GM12801 (cell line): ENCODE measurements around the gene SIM1.

Experiments
- TF ChIP-seq, protein P1 (sequence below): IDR thresholded peaks from one replicate; pipeline ENCODE4 v1.5.1; 2011; ENCODE audit warnings: control low read depth; ENCODE audit not compliant: insufficient read length; ENCODE audit errors: extremely low read depth

The SIM1 gene

DNA sequence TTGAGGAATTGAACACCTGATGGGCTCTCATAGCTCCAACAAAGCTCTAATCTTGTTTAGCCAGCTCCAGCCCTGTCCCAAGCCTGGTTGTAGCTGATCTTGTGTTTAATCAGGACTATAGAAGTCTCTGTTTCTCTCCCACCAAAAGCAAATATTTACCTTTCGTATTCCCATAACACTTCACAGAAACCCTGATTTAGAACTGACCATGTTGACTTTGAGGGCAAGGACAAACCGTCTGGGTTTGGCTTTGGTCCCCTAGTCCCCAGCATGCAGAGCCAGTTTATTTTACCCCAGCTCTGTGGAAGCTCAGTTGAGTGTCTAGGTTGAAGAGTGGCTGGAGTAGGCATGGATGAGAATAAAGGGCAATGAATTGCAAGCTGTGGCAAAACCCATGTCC lies 18.0 kb upstream of the SIM1 start:
- TF ChIP-seq, protein P1, sequence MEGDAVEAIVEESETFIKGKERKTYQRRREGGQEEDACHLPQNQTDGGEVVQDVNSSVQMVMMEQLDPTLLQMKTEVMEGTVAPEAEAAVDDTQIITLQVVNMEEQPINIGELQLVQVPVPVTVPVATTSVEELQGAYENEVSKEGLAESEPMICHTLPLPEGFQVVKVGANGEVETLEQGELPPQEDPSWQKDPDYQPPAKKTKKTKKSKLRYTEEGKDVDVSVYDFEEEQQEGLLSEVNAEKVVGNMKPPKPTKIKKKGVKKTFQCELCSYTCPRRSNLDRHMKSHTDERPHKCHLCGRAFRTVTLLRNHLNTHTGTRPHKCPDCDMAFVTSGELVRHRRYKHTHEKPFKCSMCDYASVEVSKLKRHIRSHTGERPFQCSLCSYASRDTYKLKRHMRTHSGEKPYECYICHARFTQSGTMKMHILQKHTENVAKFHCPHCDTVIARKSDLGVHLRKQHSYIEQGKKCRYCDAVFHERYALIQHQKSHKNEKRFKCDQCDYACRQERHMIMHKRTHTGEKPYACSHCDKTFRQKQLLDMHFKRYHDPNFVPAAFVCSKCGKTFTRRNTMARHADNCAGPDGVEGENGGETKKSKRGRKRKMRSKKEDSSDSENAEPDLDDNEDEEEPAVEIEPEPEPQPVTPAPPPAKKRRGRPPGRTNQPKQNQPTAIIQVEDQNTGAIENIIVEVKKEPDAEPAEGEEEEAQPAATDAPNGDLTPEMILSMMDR = no peak

GRCh38 chr6:100479179-100480035 lies 14.7 kb upstream of the SIM1 start:
- TF ChIP-seq, protein P1 = no peak

DNA sequence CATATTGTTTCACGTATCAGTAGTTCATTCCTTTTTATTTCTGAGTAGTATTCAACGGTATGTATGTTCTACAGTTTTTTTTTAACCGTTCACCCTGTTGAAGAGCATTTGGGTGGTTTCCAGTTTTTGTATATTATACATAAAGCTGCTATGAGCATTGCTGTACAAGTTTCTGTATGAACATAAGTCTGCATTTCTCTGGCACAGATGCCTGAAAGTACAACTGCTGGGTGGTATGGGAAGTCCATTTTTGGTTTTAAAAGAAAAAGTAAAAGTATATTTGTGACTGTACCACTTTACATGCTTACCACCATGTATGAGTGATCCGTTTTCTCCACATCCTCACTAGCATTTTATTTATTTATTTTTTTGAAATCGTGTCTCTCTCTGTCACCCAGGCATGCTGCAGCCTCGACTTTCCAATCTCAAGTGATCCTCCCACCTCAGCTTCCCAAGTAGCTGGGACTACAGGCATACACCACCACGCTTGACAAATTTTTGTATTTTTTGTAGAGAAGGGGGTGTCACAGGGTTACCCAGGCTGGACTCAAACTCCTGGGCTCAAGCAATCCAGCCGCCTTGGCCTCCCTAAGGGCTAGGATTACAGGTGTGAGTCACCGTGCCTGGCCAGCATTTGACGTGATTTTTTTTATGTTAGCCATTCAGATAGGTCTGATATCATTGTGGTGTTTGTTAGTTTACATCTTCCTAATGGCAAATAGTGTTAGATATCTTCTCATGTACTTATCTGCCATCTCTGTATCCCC lies 11.0 kb upstream of the SIM1 start:
- TF ChIP-seq, protein P1 = no peak

DNA sequence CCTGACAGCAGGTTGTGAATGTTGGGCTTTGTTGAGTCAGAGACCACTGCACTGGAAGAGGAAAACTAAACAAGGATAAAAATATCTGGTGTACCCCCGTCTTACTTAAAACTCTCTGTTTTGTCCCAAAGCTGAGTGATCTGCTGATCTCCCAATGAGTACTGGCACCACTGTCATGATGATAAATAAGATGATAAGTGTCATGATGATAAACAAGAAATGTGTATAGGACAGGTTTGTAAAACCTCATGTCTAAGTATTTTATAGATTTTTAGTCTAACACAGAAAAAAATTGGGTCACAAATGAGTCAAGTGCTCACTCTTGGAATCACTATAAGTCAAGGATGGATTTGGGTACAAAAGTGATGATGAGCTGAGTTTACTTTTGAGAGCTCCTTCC lies 8.5 kb upstream of the SIM1 start:
- TF ChIP-seq, protein P1 = no peak

GRCh38 chr6:100472674-100473073 lies 8.0 kb upstream of the SIM1 start:
- TF ChIP-seq, protein P1 = no peak

GRCh38 chr6:100470422-100471120 lies 5.8 kb upstream of the SIM1 start:
- TF ChIP-seq, protein P1 = no peak
